Measurements from ENCODE around the gene MED14.
"Not testable (repeated sequence)": the region's sequence is repeated elsewhere in the genome, so short reads cannot be mapped to it uniquely, and the experiment has no call there.

MED14 gene

GRCh38 chrX:40735325-40736169 is at the start of gene MED14:
MED14 (minus strand) TSS chrX:40735542; CDS start chrX:40735412, 130 bp downstream.
- DNase-seq (ENCODE audit: low read depth in 2 of 3, low spot score in 1 of 3), result peak; percentile 83 to 87 (median 84)

GRCh38 chrX:40784516-40785151 is 49.3 kb upstream of the MED14 start:
- DNase-seq (ENCODE audit: low read depth in 2 of 3, low spot score in 1 of 3), result no peak

- DNase-seq (ENCODE audit: low read depth in 2 of 3, low spot score in 1 of 3), result not testable (repeated sequence)
These were observed 47.4 kb upstream of the MED14 start for GRCh38 chrX:40782644-40783259.

- no peak for DNase-seq (ENCODE audit: low read depth in 2 of 3, low spot score in 1 of 3)
These were observed 45.6 kb upstream of the MED14 start for GRCh38 chrX:40780951-40781350.

GRCh38 chrX:40780082-40780481 is 44.7 kb upstream of the MED14 start:
- no peak for DNase-seq (ENCODE audit: low read depth in 2 of 3, low spot score in 1 of 3)

- DNase-seq (ENCODE audit: low read depth in 2 of 3, low spot score in 1 of 3), result no peak
These were observed 43.7 kb upstream of the MED14 start for GRCh38 chrX:40778861-40779575.

GRCh38 chrX:40773809-40774208 is 38.5 kb upstream of the MED14 start:
- no peak for DNase-seq (ENCODE audit: low read depth in 2 of 3, low spot score in 1 of 3)

- DNase-seq (ENCODE audit: low read depth in 2 of 3, low spot score in 1 of 3), result no peak
These were observed 37.8 kb upstream of the MED14 start for GRCh38 chrX:40773188-40773587.

GRCh38 chrX:40772290-40772689 is 36.9 kb upstream of the MED14 start:
- no peak for DNase-seq (ENCODE audit: low read depth in 2 of 3, low spot score in 1 of 3)

GRCh38 chrX:40761762-40762161 is 26.4 kb upstream of the MED14 start:
- DNase-seq (ENCODE audit: low read depth in 2 of 3, low spot score in 1 of 3), result no peak

GRCh38 chrX:40759374-40759773 is 24.0 kb upstream of the MED14 start:
- no peak for DNase-seq (ENCODE audit: low read depth in 2 of 3, low spot score in 1 of 3)

GRCh38 chrX:40757058-40757457 is 21.7 kb upstream of the MED14 start:
- no peak for DNase-seq (ENCODE audit: low read depth in 2 of 3, low spot score in 1 of 3)

GRCh38 chrX:40755291-40756249 is 20.2 kb upstream of the MED14 start:
- no peak for DNase-seq (ENCODE audit: low read depth in 2 of 3, low spot score in 1 of 3)

- no peak for DNase-seq (ENCODE audit: low read depth in 2 of 3, low spot score in 1 of 3)
These were observed 14.5 kb upstream of the MED14 start for GRCh38 chrX:40749681-40750494.

- no peak for DNase-seq (ENCODE audit: low read depth in 2 of 3, low spot score in 1 of 3)
These were observed 13.6 kb upstream of the MED14 start for GRCh38 chrX:40748977-40749376.

- no peak for DNase-seq (ENCODE audit: low read depth in 2 of 3, low spot score in 1 of 3)
These were observed 11.2 kb upstream of the MED14 start for GRCh38 chrX:40746521-40746920.

GRCh38 chrX:40736170-40736505 is 796 bp upstream of the MED14 start:
- no peak for DNase-seq (ENCODE audit: low read depth in 2 of 3, low spot score in 1 of 3)

- peak in 1 of 3 donors; percentile 15 for DNase-seq (ENCODE audit: low read depth in 2 of 3, low spot score in 1 of 3)
These were observed 394 bp downstream of the MED14 start for GRCh38 chrX:40734971-40735324.

GRCh38 chrX:40733706-40734105 is 1.6 kb downstream of the MED14 start:
- no peak for DNase-seq (ENCODE audit: low read depth in 2 of 3, low spot score in 1 of 3)

GRCh38 chrX:40732499-40732898 is 2.8 kb downstream of the MED14 start:
- DNase-seq (ENCODE audit: low read depth in 2 of 3, low spot score in 1 of 3), result not testable (repeated sequence)

Data from stimulated activated CD4-positive, alpha-beta T cell treated with anti-CD3 and anti-CD28 coated beads, Interleukin-12 subunit alpha, Interleukin-12 subunit beta, amount 100 ng/mL, for 48 hours (primary cell).